Suppressor macrophage treated with lipopolysaccharide for 1 hour (primary cell): ENCODE data around the gene CCT6A.
"Not testable (repeated sequence)": the region's sequence is repeated elsewhere in the genome, so short reads cannot be mapped to it uniquely, and the experiment has no call there.

Source experiments
- DNase-seq, 3 donors: peaks; one replicate each; pipeline ENCODE4 v3.0.0-alpha.2; 2020 to 2022

The CCT6A gene

GRCh38 chr7:56051339-56052191, at the start of gene CCT6A, which contains the start of gene PSPH:
CCT6A (plus strand) TSS chr7:56051765; CDS start chr7:56051849, 84 bp downstream.
PSPH (minus strand) TSS chr7:56051444; CDS start chr7:56021212, 30,232 bp downstream.
- DNase-seq = peak; percentile 97 to 99 (median 98)

- DNase-seq = no peak
Observed at GRCh38 chr7:56003749-56004148, 47.8 kb upstream of the CCT6A start.

GRCh38 chr7:56007167-56007652, 44.4 kb upstream of the CCT6A start:
- no peak for DNase-seq

GRCh38 chr7:56007891-56008290, 43.7 kb upstream of the CCT6A start:
- DNase-seq = no peak

- DNase-seq = no peak
Observed at GRCh38 chr7:56009695-56010094, 41.9 kb upstream of the CCT6A start.

- DNase-seq = not testable (repeated sequence)
Observed at GRCh38 chr7:56017015-56017414, 34.5 kb upstream of the CCT6A start.

- DNase-seq = no peak
Observed at GRCh38 chr7:56019501-56019900, 32.1 kb upstream of the CCT6A start.

- no peak for DNase-seq
Observed at GRCh38 chr7:56023500-56023899, 28.1 kb upstream of the CCT6A start.

GRCh38 chr7:56026538-56026937, 25.0 kb upstream of the CCT6A start:
- no peak for DNase-seq

- no peak for DNase-seq
Observed at GRCh38 chr7:56028942-56029630, 22.5 kb upstream of the CCT6A start.

GRCh38 chr7:56030340-56030739, 21.2 kb upstream of the CCT6A start:
- no peak for DNase-seq

- DNase-seq = not testable (repeated sequence)
Observed at GRCh38 chr7:56031556-56031955, 20.0 kb upstream of the CCT6A start.

GRCh38 chr7:56032578-56032977, 19.0 kb upstream of the CCT6A start:
- DNase-seq = not testable (repeated sequence)

GRCh38 chr7:56033671-56034432, 17.7 kb upstream of the CCT6A start:
- peak; percentile 68 to 77 (median 71) for DNase-seq

- DNase-seq = no peak
Observed at GRCh38 chr7:56040730-56041129, 10.8 kb upstream of the CCT6A start.

- DNase-seq = peak in 2 of 3 donors; percentile 31 to 33
Observed at GRCh38 chr7:56045758-56046157, 5.8 kb upstream of the CCT6A start.

- no peak for DNase-seq
Observed at GRCh38 chr7:56046721-56047445, 4.7 kb upstream of the CCT6A start.

- not testable (repeated sequence) for DNase-seq
Observed at GRCh38 chr7:56047446-56048116, 4.0 kb upstream of the CCT6A start.

GRCh38 chr7:56048245-56048644, 3.3 kb upstream of the CCT6A start:
- DNase-seq = no peak

- not testable (repeated sequence) for DNase-seq
Observed at GRCh38 chr7:56048763-56049162, 2.8 kb upstream of the CCT6A start.

GRCh38 chr7:56051053-56051338, 569 bp upstream of the CCT6A start:
- DNase-seq = no peak

- no peak for DNase-seq
Observed at GRCh38 chr7:56053379-56053778, 1.8 kb downstream of the CCT6A start.
